GM18505 (cell line): Measurements from ENCODE around the gene CCDC107.

Source experiments
- ATAC-seq: cut with Tn5 transposase; IDR thresholded peaks from one replicate; pipeline ENCODE4 v1.9.1; 2021; ENCODE audit not compliant: unreplicated experiment
- POLR2A ChIP-seq: IDR thresholded peaks from 4 replicates; pipeline ENCODE4 v1.6.1; 2011; ENCODE audit warnings: borderline replicate concordance; ENCODE audit not compliant: insufficient read depth, insufficient read length; ENCODE audit errors: extremely low read depth

The CCDC107 gene

DNA sequence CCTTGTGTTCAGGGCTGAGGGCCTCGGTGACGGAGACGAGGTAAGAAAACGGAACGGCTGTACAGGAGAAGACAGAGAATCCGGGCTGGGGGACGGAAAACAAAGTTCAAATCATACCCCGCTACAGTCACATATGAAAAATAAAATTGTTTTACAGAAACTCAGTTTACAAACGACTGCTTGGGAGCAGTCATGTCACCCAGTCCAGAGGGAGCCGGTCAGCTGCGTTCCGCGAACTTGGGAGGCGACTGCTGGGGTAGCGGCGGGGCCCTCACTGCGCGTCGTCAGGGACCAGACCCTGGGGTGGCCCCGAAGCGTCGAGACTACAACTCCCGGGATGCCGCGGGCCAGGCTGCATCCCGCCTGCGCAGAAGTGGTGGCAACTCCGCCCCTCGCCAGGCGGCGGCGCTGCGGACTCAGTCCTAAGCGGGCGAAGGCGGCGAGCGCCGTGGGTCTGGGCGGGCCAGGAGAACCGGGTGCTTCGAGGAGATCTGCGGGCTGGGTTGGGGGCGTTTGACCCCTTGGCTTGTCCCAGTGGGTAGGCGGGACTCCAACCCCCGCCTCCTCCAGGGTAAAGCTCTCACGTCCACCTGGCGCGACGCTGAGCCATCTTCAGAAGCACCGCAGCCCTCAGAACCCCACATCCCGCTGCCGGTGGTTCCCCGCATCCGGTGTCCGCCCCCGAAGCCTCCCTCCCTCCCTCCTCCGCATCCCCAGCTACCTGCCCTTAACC is 11.4 kb upstream of the CCDC107 start:
- TF ChIP-seq POLR2A, result peak; percentile 84
- peak; percentile 83 for ATAC-seq

DNA sequence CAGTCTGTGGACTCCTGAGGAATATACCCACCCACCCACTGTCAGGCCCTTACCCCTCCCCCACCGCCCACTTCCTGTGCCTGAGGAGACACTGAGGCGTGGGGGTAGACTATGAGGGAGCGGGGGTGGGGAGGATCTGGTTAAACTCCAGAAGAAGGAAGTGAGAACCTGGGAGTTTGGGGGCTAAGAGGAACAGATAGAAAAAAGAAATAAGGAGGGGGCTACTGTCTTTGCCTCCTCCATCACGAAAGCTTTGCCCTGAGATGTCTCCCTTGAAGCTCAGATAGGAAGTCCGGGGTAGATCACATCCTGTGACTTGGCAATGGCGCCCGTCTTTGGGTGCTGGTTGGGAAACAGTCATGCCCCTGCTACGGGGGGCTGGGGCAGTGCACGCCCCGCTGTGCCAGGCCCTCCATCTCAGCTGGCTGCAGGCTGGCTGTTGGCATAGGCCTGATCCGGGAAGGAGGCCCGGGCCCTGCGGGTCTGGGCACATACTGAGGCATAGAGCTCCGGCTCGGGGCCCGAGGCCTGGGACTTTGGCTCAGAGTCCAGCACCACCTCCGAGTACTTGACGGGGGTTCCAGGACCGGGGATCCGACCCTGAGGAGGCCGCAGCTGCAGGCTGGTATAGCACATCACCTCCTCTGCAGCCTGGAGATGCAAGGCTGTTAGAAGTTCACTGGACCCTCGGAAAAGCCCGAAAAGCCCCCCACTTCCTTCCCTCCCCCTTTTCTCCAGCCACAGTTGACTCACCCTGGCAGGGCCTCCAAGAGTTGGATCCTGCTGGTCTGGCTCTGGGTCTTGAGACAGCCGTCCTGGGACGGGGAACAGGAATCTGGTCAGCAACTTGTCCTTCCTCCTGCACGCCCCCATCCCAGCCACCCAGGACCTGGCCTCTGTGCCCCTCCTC is 8.4 kb upstream of the CCDC107 start:
- no peak for ATAC-seq
- TF ChIP-seq POLR2A, result no peak

DNA sequence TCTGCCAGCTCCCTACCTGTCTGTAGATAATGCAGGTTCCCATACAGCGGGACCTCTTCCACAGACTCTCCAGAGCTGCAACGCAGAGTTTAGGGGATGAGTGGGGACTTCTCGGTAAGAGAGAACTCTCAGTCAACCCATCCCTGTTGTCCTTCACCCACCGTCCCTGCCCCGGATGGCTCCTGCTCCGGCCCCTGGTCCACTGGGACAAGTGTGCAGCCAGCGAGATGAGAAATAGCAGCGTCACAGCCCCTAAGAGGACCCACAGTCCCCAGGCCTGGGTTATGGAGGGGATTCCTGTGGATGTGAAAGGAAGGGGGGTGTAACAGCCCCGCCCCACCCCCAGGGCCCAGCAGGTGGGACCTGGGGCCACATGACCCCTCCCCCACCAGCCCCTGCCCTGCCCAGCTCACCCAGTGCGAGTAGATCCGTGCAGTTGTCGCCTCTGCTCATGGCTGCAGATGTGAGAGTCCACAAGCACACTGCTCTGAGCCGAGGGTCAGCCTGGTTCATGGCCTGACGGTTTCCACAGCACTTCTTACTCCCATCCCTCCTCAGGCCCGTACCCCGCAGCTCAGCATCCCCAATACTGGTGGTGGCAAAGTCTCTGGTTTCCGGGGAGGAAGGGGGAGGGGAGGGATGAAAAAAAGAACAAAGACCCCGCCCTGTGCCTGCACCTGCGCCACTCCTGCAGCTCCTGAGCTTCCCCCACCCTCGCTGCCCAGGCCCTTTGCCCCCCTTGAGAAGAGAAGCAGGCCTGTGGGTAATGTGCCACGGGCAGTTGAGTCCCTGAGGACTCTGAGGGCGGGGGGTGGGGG is 7.5 kb upstream of the CCDC107 start, which contains the start of gene SIT1:
Gene SIT1 (minus strand): TSS at position 591 of the 818 bp plus-strand sequence. CDS start 78 bp downstream, at position 513.
- ATAC-seq, result no peak
- TF ChIP-seq POLR2A, result no peak

DNA sequence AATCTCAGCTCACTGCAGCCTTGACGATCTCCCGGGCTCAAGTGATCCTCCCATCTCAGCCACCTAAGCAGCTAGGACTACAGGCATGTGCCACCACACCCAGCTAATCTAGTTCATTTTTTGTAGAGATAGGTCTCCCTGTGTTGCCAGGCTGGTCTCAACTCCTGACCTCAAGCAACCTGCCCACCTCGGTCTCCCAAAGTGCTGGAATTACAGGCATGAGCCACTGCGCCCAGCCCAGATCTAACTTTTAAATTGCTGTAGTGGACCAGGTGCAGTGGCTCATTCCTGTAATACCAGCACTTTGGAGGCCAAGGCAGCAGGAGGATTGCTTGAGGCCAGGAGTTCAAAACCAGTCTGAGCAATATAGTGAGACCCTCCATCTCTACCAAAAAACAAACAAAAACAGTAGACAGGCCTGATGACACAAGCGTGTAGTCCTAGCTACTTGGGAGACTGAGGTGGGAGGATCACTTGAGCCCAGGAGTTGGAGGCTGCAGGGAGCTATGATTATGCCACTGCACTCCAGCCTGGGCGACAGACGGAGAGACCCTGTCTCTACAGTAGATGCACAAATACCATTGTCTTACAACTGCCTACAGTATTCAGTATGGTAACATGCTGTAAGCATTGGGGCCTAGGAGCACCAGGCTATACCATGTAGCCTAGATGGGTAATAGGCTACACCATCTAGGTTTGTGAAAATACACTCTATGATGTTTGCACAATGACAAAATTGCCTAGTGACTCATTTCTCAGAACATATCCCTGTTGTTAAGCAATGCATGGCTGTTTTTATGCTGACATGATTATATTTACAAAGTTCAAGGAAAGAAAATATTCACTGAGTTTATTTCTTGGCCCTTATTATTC is 5.9 kb upstream of the CCDC107 start:
- ATAC-seq, result no peak
- TF ChIP-seq POLR2A, result no peak

DNA sequence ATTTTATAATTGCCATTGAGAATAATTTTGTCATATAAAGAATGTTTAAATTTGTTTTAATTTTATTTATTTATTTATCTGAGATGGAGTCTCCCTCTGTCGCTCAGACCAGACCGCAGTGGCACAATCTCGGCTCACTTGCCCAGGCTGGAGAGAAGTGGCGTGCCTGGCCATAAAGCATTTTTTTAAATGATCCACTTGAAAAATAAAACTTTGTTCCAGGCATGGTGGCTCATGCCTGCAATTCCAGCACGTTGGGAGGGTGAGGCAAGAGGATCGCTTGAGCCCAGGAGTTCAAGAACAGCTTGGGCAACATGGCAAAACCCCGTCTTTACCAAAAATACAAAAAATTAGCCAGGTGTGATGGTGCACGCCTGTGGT is 5.3 kb upstream of the CCDC107 start:
- no peak for TF ChIP-seq POLR2A
- ATAC-seq, result no peak

DNA sequence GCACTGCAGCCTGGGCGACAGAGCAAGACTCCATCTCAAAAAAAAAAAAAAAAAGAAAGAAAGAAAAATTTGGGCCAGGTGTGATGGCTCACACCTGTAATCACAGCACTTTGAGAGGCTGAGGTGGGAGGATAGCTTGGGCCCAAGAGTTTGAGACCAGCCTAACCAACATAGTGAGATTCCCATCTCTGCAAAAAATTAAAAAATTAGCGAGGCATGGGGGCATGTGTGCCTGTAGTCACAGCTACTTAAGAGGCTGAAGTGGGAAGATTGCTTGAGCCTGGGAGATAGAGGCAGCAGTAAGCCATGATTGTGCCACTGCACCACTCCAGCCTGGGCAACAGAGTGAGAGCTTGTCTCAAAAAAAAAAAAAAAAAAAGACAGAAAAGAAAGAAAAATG is 4.5 kb upstream of the CCDC107 start:
- ATAC-seq, result no peak
- TF ChIP-seq POLR2A, result no peak

DNA sequence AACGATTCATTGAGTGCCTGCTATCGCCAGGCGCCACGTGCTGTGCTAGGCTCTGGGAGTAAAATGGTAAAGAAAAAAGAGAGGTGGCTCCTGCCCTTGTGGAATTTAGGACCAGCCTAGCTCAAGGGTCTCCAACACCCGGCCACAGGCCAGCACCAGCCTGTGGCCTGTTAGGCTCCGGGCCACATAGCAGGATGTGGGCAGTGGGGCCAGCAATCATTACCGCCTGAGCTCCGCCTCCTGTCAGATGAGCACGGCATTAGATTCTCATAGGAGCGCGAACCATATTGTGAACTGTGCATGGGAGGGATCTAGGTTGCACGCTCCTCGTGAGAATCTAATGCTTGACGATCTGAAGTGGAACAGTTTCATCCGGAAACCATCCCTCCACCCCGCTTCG is 1.7 kb upstream of the CCDC107 start:
- TF ChIP-seq POLR2A, result no peak
- no peak for ATAC-seq

DNA sequence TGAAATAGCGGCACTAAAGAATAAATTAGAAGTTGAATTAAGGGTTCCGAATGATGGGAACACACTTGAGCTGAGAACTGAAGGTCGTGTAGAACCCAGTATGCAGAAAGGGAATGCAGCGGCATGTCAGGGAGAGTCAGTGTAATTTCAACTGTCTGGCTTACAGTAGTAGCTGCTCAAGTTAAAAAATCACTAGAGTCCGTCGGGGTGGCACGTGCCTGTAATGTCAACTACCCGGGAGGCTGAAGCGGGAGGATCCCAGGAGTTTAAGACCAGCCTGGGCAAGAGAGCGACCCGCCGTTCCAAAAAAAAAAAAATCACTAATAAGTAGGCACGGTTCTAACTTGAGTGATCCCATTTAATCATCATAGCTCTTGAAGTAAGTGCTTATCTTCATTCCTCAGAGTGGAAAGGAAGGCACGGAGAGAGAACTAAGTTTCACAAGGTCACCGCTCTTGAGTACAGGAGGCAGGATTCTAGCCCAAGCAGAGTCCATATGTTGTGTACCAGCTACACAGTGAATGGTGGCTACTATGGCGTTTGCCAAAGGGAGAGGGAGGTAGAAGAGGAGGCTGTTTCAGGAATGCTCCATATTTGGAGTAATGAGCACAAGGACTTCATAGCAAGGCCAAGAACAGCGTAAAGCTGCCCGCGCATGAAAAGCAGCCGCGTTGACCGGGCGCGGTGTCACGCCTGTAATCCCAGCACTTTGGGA is 1.1 kb upstream of the CCDC107 start:
- no peak for TF ChIP-seq POLR2A
- ATAC-seq, result no peak

DNA sequence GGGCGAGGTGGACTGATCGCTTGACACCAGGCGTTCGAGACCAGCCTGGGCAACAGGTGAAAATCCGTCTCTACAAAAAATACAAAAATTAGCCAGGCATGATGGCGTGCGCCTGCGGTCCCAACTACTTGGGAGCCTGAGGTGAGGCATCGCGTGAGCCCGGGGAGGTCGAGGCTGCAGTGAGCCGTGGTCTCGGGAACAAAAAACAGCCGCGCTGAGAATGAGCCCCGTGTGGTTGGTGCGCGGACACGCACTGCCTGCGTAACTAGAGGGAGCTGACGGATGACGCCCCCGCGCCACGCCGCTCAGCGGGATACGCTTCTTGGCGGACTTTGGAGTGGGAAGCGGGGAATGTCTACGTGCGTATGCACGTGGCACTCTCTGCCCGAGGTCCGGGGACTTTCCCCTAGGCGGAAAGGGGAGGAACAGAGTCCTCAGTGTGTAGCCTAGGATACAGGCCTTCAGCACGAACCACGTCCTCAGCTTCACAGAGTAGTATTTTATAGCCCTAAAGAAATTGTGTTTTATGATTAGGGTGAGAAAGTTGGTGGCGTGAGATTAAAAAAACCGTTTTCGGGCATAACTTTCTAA is 451 bp upstream of the CCDC107 start, which contains the start of gene RMRP:
Gene RMRP (minus strand): TSS at position 474 of the 591 bp plus-strand sequence.
- TF ChIP-seq POLR2A, result no peak
- ATAC-seq, result peak; percentile 77

DNA sequence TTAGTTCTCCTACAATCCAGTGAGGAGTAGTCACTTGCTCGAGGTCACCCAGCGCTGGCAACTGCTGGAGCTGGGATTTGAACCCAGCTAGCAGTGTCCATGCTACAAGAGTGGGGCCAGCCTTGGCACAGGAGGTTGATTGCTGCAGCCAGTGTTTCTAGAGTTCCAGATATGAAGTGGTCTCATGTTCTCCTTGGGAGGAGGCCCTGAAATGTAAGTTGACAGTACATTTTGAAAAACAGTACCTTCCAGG is 802 bp downstream of the CCDC107 start:
- ATAC-seq, result no peak
- no peak for TF ChIP-seq POLR2A

DNA sequence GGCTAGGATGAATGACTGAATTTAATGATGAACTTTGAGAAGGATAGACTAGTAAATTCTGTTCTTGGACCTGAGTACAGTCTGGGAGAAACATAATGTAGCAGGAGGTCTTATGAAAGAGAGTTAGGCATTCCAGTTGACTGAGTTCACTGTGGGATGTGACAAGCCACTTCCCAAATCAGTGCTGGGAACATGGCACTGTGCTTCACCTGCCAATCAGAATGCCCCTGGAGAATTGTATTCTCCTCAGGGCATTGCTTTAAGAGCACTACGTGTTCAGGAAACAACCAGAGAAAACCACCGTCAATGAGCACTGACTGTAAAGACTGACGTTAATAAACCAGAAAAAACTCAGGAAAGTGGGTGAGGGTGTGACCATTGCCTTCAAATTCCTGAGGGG is 1.2 kb downstream of the CCDC107 start:
- no peak for TF ChIP-seq POLR2A
- ATAC-seq, result no peak
